Measurements from ENCODE around the gene CCDC198.

The CCDC198 gene

GRCh38 chr14:57493467-57494181 is at the start of gene CCDC198:
CCDC198 (minus strand) TSS chr14:57493857; CDS start chr14:57493715, 142 bp downstream.
- intact Hi-C loops (cut with DNase I) = no loop called here
- DNase-seq = no peak

GRCh38 chr14:57533214-57533613 is 39.6 kb upstream of the CCDC198 start:
- intact Hi-C loops (cut with DNase I) = no loop called here
- peak in 24 of 42 donors; percentile 3 to 60 (median 32) for DNase-seq

- intact Hi-C loops (cut with DNase I) = no loop called here
These were observed 36.9 kb upstream of the CCDC198 start for GRCh38 chr14:57530571-57530970.

GRCh38 chr14:57526942-57527341 is 33.3 kb upstream of the CCDC198 start:
- intact Hi-C loops (cut with DNase I) = no loop called here
- no peak for DNase-seq

More at GRCh38 chr14:57530571-57530970, 36.9 kb upstream of the CCDC198 start:
- DNase-seq = no peak

GRCh38 chr14:57519043-57519442 is 25.4 kb upstream of the CCDC198 start:
- no peak for DNase-seq
- intact Hi-C loops (cut with DNase I) = no loop called here

GRCh38 chr14:57512220-57512619 is 18.6 kb upstream of the CCDC198 start:
- intact Hi-C loops (cut with DNase I) = no loop called here
- DNase-seq = no peak

- DNase-seq = no peak
- intact Hi-C loops (cut with DNase I) = no loop called here
These were observed 15.1 kb upstream of the CCDC198 start for GRCh38 chr14:57508756-57509155.

- DNase-seq = no peak
These were observed 9.1 kb upstream of the CCDC198 start for GRCh38 chr14:57502586-57503254.

GRCh38 chr14:57501039-57501557 is 7.4 kb upstream of the CCDC198 start:
- intact Hi-C loops (cut with DNase I) = no loop called here
- DNase-seq = no peak

More at GRCh38 chr14:57502586-57503254, 9.1 kb upstream of the CCDC198 start:
- intact Hi-C loops (cut with DNase I) = no loop called here

GRCh38 chr14:57498659-57499058 is 5.0 kb upstream of the CCDC198 start:
- no peak for DNase-seq
- intact Hi-C loops (cut with DNase I) = no loop called here

GRCh38 chr14:57498035-57498434 is 4.4 kb upstream of the CCDC198 start:
- DNase-seq = no peak
- intact Hi-C loops (cut with DNase I) = no loop called here

- no peak for DNase-seq
- intact Hi-C loops (cut with DNase I) = no loop called here
These were observed 1.8 kb upstream of the CCDC198 start for GRCh38 chr14:57495416-57495815.

- DNase-seq = no peak
- intact Hi-C loops (cut with DNase I) = no loop called here
These were observed 798 bp downstream of the CCDC198 start for GRCh38 chr14:57492859-57493258.

GRCh38 chr14:57491640-57492039 is 2.0 kb downstream of the CCDC198 start:
- intact Hi-C loops (cut with DNase I) = no loop called here
- DNase-seq = no peak

GRCh38 chr14:57487771-57488170 is 5.9 kb downstream of the CCDC198 start:
- no peak for DNase-seq
- intact Hi-C loops (cut with DNase I) = loop anchor here (10.0 kb wide), 1 partner anchor 587 kb away; no protein-coding TSS in a partner anchor

- DNase-seq = peak in 16 of 42 donors; percentile 4 to 63 (median 26)
- intact Hi-C loops (cut with DNase I) = loop anchor here (10.0 kb wide), 1 partner anchor 588 kb away; no protein-coding TSS in a partner anchor
These were observed 6.8 kb downstream of the CCDC198 start for GRCh38 chr14:57486767-57487379.

GRCh38 chr14:57485635-57486034 is 8.0 kb downstream of the CCDC198 start:
- DNase-seq = no peak
- intact Hi-C loops (cut with DNase I) = loop anchor here (10.0 kb wide), 1 partner anchor 589 kb away; no protein-coding TSS in a partner anchor

- no peak for DNase-seq
- intact Hi-C loops (cut with DNase I) = loop anchor here (10.0 kb wide), 1 partner anchor 593 kb away; no protein-coding TSS in a partner anchor
These were observed 11.5 kb downstream of the CCDC198 start for GRCh38 chr14:57482120-57482519.

- DNase-seq = no peak
- intact Hi-C loops (cut with DNase I) = loop anchor here (10.0 kb wide), 1 partner anchor 595 kb away; no protein-coding TSS in a partner anchor
These were observed 13.6 kb downstream of the CCDC198 start for GRCh38 chr14:57480051-57480450.

GRCh38 chr14:57479197-57479596 is 14.5 kb downstream of the CCDC198 start:
- DNase-seq = no peak
- intact Hi-C loops (cut with DNase I) = no loop called here

Measured in head of caudate nucleus (tissue), 42 donors.